HuH-7.5 (cell line): ENCODE results near the gene SELENOV.
"Not testable (repeated sequence)": the region's sequence is repeated elsewhere in the genome, so short reads cannot be mapped to it uniquely, and the experiment has no call there.

Experiments
- DNase-seq: peaks from one replicate; pipeline ENCODE4 v3.0.0; 2011; ENCODE audit warnings: low spot score

Gene SELENOV, protein sequence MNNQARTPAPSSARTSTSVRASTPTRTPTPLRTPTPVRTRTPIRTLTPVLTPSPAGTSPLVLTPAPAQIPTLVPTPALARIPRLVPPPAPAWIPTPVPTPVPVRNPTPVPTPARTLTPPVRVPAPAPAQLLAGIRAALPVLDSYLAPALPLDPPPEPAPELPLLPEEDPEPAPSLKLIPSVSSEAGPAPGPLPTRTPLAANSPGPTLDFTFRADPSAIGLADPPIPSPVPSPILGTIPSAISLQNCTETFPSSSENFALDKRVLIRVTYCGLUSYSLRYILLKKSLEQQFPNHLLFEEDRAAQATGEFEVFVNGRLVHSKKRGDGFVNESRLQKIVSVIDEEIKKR

DNA sequence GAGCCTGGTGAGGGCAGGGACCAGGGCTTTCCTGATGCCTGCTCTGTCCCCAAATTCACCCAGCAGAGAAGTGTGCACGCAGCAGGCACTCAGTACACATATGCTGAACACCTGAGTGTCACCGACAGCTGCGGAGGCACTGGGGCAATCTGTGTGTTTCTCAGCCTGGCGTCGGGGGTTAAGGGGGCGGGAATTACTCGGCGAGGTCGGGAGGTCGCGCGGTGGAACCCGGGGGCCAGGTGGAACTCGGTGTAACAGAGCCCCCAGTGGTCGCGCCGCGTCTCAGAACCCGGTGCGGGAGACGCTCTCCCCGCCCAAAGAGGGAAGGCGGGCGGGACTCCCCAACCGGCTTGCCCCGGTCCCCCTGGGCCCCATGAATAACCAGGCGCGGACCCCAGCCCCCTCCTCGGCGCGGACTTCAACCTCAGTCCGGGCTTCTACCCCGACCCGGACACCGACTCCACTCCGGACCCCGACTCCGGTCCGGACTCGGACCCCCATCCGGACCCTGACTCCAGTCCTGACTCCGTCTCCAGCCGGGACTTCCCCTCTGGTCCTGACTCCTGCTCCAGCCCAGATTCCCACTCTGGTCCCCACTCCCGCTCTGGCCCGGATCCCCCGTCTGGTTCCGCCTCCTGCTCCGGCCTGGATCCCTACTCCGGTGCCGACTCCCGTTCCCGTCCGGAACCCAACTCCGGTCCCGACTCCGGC, at the start of gene SELENOV:
TSS of gene SELENOV (plus strand) at position 300 of the 711 bp plus-strand sequence. CDS start at position 374, 74 bp downstream.
- no peak for DNase-seq

DNA sequence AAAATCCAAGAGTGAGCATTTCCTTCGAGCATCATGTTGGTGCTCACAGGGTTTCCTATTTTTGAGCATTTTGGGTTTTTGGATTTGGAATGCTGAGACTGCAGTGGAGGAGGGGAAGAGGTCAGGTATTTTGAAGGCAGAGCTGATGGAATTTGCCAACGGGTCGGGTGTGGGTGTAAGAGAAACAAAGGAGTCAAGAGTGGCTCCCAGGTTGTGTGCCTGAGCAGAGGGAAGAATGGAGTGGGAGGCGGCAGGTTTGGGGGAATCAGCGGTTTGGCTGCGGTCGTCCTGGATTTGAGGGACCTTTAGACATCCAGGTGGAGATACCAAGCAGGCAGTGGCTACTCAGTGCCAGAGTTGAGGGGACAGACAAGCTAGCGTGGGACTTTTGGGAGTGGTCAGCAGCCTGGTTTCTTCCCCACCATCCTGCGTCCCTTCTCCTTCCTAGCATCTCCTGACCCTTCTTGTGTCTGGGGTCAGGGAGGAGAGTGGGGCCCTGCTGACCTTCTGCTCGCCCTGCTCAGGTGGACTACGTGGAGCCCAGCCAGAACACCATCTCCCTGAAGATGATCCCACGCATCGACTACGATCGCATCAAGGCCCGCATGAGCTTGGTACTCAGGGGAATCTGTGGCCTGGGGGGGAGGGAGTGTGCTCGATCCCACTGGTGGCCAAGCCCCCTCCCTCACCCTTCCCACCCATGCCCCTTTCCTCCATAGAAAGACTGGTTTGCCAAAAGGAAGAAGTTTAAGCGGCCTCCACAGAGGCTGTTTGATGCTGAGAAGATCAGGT, 48.8 kb upstream of the SELENOV start:
- DNase-seq: no peak

DNA sequence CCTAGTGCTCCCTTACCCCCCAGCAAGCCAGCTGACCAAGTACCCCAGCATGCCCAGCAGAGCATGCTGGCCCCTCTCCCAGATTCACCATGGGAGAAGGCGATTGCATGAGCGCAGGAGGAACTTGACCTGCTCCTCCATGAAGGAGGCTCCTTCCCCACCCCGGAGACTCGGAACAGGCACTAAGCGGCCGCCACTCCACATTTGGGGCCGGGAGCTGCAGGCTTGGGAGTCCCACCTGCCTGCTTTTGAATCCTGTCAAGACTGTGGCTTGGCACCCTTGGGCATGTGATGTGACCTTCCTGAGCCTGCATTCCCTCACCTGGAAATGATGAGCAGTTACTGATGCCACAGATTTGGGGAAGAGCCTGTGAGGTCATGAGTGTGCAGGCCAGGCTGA, 47.0 kb upstream of the SELENOV start:
- no peak for DNase-seq

DNA sequence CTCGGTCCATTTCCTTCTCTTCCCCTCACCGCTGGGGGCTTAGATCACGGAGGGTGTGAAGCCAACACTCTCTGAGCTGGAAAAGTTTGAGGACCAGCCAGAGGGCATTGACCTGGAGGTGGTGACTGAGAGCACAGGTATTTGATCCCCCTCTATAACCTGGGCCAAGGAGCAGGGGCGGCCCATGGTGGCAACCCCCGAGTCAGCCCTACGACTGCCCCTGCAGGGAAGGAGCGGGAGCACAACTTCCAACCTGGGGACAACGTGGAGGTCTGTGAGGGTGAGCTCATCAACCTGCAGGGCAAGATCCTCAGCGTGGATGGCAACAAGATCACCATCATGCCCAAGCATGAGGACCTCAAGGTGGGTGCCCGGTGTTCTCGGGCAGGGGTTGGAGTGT, 45.9 kb upstream of the SELENOV start:
- no peak for DNase-seq

DNA sequence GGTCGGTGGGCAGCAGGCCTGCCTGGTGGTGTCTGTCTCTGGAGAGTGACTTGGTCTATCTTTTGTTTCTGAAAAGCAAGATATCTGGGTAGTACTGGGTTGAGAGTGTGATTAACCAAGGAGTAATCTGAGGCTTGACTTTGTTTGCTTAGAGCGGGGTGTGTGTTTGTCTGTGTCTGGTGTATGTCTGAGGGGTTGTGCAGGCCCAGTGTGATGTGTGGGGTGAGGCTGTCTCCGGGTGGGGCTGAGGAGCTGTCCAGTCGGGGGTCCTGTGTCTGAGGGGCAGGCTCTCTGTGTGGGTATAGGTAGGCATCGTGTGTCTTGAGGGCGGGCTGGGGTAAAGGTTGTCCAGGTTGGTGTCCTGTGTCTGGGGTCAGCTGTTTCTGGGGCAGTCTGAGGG, 45.4 kb upstream of the SELENOV start:
- no peak for DNase-seq

DNA sequence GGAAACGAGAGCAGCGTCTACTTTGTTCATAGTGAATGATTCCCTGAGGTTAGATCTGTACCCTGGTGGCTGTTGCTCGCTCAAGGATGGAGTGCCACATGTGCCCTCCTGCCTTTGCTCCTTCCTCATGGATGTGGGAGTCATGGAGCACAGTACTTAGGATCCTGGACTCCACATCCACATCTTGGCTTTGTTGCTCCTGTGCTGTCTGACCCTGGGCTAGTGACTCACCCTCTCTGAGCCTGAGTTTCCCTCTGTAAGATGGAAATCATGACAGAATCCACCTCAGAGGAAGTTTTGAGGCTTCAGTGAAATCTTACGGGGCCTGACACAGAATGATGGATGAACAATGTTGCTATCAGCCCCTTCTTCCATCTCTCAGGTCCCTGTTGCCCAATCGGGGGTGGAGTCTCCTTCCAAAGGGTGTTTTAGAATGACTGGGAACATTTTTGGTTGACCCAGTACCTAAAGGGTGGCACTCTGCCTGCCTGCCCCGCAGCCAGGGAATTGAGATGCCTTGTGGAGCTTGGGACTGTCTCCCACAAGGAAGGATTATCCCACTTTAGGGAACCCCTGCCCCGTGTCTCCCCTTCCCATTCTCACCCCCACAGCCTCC, 44.1 kb upstream of the SELENOV start:
- DNase-seq: no peak

DNA sequence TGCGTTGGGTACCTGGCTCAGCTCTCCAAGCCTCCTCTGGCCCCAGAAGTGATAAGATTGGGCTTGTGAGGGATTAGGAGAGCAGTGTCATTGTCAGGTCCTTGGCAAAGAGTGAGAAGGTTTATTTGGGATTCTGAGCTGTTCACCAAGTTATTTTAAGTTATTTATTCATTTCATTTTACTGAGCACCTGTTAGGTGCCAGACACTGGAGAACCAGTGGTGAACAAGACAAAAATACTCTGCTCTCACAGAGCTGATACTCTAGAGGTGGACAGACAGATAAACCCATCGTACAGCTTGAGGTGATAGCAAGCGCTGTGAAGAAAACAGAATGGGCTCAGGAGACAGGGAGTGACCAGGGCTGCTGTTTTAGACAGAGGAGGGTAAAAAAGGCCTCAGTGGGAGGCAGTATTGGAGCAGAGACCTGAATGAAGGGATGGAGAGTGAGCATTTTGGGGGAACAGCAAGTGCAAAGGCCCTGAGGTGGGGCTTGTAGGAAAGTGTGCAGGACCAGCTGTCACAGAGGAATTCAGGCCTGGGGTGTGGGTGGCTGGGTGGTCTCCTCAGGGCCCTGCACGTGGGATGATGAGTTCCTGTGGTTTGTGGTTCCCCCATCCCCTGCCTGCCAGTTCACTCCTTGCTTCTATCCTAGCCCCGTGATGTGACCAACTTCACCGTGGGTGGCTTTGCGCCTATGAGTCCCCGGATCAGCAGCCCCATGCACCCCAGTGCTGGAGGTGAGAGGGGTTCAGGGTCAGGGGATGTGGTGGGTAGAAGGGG, 43.0 kb upstream of the SELENOV start:
- no peak for DNase-seq

DNA sequence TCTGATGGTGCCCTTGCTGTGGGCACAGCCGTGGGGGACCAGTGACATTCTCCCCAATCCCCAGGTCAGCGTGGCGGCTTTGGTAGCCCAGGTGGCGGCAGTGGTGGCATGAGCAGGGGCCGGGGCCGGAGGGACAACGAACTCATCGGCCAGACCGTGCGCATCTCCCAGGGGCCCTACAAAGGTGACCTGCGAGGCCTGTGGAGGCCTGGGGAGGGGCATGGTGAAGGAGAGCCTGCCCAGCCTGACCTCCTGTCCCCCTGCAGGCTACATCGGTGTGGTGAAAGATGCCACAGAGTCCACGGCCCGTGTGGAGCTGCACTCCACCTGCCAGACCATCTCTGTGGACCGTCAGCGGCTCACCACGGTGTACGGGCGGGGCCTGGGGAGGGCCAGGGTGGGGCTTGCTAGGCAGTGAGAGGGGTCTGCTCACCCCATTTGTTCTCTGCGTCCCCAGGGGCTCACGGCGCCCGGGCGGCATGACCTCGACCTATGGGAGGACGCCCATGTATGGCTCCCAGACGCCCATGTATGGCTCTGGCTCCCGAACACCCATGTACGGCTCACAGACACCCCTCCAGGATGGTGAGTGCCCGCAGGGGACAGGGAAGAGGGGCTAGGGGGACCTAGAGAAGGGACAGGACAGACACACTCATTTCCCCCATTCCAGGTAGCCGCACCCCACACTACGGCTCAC, 42.0 kb upstream of the SELENOV start:
- DNase-seq: no peak

DNA sequence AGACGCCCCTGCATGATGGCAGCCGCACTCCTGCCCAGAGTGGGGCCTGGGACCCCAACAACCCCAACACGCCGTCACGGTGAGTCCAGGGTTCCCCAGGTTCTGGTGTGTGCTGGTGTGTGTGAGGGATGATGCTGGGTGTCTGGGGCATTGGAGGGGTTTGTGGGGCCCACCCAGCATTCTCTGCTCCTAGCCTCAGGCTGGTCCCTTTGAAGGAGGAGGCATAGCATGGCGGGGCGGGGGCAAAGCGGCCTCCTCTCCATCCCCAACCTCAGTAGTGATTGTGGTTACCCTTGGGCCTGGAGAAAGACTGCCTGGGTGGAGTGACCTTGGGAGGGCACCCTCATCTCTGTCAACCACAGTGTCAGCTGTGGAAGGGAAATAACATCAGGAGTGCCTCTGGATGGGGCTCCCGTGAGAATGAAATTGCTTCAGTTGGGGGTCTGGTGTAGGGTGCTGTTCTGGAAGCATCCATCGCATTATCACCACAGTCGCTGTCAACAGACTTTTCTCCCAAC, 41.4 kb upstream of the SELENOV start:
- DNase-seq: no peak

DNA sequence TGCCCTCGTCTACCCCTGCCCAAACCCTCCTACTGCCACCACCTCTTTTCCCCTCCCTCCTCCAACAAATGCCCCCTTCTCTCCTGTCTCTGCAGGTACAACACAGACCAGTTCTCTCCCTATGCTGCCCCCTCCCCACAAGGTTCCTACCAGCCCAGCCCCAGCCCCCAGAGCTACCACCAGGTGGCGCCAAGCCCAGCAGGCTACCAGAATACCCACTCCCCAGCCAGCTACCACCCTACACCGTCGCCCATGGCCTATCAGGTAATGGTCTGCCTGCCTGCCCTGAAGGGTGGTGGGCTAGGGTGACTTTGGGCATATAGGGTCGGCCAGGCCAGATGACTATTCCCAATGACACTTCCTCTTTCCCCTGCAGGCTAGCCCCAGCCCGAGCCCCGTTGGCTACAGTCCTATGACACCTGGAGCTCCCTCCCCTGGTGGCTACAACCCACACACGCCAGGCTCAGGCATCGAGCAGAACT, 40.8 kb upstream of the SELENOV start:
- peak; percentile 78 for DNase-seq

DNA sequence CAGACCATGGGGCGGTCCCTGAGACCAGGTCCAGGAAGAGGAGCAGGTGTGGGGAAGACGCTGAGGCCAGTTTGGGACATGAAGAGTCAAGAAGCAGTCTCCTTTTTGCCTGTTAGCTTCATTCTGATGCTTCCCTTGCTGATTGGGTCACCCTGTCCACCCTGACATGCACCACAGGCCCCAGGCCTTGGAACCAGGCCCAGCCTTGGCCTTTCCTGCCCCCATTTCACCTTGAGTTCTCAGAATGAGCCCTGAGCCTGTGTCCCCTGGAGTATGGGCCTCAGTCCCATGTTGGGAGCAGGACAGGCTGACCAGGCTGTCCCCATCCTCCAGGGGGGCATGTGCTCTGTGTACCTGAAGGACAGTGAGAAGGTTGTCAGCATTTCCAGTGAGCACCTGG, 39.2 kb upstream of the SELENOV start:
- no peak for DNase-seq

DNA sequence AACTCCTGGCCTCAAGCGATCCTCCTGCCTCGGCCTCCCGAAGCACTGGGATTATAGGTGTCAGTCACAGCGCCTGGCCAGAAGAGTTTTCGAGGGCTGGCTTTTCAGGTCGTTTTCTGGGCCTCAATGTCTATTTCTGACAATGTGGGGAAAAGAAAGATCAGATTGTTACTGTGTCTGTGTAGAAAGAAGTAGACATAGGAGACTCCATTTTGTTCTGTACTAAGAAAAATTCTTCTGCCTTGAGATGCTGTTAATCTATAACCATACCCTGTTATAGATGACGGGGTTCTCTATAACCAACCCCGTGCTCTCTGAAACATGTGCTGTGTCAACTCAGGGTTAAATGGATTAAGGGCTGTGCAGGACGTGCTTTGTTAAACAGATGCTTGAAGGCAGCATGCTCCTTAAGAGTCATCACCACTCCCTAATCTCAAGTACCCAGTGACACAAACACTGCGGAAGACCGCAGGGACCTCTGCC, 35.6 kb upstream of the SELENOV start:
- DNase-seq: not testable (repeated sequence)

DNA sequence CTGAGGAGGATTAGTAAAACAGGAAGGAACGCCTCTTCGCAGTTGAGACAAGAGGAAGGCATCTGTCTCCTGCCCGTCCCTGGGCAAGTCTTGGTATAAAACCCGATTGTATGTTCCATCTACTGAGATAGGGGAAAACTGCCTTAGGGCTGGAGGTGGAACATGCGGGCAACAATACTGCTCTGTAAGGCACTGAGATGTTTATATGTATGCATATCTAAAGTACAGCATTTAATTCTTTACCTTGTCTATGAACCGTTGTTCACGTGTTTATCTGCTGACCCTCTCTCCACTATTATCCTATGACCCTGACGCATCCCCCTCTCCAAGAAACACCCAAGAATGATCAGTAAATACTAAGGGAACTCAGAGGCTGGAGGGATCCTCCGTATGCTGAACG, 35.0 kb upstream of the SELENOV start:
- DNase-seq: no peak

DNA sequence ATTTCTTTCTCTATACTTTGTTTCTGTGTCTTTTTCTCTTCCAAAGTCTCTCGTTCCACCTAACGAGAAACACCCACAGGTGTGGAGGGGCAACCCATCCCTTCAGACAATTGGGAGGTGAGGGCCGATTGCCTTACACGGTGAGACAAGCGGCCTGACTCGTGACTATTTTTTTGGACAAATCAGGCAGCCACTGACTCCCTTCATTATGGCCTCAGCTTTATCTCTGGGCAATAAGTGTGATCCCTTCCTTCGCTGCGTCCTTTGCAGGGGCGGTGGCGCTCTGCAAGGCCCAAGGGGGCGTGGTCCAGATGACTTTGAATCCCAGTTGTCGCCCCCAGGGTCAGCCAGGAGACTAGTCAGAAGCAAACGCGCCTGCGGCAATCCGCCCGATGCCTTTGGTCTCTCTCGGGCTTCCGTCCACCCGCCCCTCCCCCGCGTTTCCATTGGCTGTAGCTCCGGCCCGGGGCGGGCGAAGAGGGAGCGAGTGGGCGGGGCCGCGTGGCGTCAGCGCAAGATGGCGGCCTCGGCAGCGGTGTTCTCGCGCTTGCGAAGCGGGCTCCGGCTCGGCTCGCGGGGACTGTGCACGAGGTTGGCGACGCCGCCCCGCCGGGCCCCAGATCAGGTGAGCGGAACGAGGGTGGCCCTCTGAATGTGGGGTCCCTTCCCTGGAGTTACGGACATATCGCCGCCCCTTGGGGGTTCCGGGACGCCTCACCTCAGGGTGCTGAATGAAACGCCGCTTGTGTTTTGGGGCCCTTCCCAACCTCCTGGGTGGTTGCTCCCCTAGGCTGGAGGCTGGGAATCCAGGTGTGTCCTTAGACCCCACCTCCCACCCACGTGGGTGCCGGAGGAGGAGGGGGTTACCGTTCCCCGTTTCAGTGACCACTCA, 34.4 kb upstream of the SELENOV start, which contains the start of gene TIMM50:
TSS of gene TIMM50 (plus strand) at position 502 of the 892 bp plus-strand sequence. CDS start at position 518, 16 bp downstream.
- peak; percentile 91 for DNase-seq

DNA sequence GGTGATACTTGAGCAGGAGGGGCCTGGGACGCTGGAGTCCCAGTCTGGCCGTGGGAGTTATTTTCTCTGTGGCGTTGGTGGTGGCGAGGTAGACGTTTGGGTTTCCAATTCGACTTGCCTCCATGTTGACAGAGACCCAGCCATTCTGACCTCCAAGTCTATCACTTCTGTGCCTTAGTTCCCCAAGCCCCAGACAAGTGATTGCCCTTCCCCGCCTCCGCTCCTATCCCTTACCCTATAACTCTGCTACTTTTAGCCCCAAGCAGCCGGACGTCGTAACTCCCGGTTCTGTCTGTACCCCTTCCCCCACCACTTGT, 33.8 kb upstream of the SELENOV start:
- DNase-seq: no peak

DNA sequence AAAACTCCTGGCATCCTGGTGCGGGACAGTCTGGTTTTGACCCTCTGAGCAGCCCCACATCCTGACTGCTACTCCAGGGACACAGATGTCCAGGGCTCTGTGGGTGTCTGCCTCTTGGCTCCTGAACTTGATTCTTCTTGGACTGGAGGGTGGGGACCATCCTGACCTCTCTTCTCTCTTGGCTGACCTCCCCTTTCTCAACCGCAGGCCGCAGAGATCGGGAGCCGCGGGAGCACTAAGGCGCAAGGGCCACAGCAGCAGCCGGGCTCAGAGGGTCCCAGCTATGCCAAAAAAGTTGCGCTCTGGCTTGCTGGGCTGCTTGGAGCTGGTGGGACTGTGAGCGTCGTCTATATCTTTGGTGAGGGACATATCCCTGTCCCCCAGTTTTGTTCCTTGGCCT, 33.3 kb upstream of the SELENOV start:
- DNase-seq: no peak

DNA sequence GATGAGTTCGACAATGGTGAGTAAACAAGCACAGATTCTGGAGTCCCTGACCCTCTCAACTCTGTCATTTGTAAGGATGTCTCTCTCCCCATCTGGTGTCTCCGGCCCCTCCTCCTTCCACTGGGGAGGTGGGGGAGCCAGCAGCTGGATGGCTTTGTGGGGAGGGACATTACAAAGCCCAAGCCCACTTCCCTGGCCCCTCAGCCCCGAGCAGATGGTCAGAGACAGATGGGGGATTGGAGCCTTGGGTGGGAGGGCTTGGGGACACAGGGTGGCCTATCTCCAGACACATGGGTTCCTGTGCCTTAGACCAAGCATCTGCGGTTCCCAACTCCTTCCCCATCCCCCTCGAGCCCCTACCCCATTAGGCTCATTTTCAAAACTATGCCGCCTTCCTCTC, 31.8 kb upstream of the SELENOV start:
- DNase-seq: no peak

DNA sequence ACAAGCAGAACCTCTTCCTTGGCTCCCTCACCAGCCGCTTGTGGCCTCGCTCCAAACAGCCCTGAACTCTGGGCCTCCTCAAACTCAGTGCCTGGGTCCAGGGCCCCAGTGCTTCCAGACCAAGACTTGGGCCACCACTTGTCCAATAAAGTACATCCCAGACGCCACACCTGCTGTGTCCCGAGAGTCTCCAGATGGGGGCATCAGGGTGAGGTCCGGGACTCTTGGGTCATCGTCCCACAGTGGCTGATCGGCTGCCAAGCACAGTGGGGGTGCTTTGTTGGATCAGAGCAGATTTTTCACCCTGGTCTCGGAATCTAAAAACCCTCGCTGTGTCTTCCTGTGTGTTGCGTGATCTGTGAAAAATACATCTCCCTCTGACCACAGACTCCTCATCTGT, 25.2 kb upstream of the SELENOV start:
- no peak for DNase-seq

DNA sequence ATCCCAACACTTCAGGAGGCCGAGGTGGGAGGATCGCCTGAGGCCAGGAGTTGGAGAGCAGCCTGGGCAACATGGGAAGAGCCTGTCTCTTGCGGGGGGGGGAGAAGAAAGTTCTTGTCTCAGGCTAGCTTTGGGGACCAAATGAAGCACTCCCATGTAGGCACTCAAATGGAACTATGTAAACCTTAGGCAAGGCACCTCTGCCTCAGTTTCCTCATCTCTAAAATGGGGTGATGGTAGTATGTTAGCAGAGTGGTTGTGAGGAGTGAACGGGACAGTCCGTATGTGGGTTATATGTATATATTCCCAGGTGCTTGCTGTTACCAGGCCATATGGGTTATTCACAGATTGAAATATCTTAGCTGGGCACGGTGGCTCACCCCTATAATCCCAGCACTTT, 22.7 kb upstream of the SELENOV start:
- DNase-seq: no peak
